GM21737 (cell line): ENCODE measurements around the gene RAE1.

Experiments used
- ATAC-seq: cut with Tn5 transposase; IDR thresholded peaks from one replicate; pipeline ENCODE4 v1.9.1; 2021; ENCODE audit warnings: mild to moderate bottlenecking, moderate library complexity; ENCODE audit not compliant: unreplicated experiment

The RAE1 gene, protein sequence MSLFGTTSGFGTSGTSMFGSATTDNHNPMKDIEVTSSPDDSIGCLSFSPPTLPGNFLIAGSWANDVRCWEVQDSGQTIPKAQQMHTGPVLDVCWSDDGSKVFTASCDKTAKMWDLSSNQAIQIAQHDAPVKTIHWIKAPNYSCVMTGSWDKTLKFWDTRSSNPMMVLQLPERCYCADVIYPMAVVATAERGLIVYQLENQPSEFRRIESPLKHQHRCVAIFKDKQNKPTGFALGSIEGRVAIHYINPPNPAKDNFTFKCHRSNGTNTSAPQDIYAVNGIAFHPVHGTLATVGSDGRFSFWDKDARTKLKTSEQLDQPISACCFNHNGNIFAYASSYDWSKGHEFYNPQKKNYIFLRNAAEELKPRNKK

DNA sequence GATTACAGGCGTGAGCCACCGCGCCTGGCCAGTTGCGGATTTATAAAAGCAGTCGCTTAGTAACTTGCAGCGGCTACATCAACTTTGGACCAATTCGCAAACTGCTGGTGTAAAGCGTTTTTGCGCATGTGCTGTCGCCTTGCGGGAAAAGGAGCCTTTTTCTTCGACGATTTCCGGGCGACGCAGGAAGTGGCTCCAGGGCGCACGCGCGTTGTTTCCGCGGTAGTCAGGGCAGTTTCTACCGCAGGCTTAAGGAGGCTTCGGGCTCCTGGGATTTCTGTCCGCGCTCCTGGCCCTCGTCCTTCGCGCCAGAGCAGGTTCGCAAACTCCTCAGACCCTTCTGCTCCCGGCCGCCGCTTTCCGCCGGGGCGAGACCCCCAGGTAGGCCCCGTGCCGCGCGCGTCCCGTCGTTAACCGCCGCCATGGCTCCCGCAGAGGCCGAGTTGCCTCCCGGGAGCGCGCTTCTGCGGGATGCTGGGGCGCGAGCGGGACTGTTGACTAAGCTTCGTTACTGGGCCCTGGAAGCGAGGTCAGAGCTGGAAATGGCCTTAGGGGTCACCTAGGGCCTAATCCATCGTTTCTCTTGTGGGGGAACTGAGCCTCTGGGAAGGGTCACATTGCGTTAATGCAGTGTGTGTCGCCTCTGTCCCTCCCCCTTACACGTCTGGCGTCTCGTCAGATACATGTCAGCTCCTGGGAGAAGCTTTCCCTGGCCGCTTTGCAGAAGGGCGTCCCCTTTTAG lies at the start of gene RAE1:
RAE1 (plus strand) TSS at position 214 of the 742 bp plus-strand sequence. CDS start 2,784 bp downstream, outside the sequence.
- ATAC-seq, result peak; percentile 67

DNA sequence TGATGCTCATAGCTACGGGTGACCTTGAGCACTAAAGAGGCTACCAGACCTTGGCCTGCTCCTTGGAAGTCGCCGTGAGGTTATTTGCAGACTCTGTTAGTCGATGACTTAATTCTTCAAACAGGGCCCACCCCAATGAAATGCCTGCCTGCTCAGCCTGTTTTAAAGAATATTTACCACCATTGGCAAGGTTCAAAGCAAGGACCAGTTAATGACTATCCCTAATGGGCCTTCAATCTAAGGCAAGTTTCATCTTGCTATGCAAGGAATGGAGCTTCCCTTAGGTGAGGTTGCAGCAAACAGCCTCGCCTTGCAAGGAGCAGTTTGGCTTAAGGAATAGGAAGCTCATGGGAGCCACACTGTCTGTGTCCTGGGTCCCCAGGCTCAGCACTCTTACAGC lies 44.3 kb upstream of the RAE1 start:
- ATAC-seq, result no peak

DNA sequence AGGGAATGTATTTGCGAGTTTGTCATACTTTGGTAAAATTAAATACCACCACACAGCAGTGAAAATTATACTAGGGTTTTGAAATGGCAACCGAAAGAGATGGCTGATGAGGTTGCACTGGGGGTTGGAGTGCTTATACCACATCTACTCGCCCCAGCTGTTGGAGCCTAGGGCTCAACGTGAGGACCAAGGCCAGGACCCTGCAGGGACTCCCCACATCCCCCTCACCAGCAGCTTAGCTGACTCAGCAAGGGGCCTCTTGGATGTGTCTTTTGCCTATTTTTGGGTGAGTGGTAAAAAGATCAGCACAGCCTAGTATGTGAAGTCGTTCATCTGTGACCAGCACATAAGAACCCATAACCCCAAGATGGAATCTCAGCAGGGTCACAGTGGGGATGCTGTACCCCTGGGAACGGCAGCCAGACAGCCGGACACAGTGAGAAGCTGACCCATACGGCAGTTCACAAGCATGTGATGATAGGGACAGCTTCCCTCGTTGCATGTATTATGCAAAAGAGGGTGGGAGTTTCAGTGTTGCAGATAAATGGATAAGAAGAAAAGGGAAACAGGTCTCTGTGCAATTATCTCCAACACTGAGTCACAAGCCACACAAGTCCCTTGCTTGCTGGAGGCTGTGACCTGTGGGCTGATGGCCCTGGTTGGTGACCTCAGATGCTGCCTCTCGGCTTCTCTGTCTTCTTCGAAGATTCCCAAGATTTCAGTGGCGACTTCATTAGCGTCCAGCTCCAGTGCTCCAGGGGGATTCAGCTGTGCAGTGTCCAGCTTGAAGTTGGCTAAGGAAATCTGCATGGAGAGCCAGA lies 42.4 kb upstream of the RAE1 start:
- no peak for ATAC-seq

DNA sequence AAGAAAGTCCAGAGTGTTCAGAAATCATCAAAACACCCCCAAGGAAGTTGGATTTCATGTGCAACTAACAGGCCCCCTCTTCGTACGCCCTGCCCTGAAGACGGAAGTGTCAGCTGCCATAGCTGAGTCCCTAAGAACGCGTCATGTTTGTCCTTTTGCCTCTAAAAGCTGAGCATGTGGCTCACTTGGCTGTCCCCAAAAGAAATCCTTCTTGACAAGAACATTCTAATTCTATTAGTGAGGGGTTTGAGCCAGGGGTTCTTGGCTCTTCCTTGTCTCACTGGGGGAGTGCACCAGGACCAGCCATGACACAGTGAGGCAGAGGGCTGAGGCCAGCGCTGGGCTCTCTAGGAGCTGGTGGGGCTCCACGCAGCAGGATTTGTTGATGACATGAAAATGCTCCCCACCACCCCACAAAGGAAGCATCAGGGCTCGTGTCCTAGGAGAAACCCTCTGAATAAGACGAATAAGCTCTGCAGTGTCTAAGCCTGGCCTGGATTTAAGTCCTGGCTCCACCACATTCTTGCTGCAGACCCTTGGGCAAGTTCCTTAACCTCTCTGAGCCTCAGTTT lies 41.4 kb upstream of the RAE1 start:
- no peak for ATAC-seq

DNA sequence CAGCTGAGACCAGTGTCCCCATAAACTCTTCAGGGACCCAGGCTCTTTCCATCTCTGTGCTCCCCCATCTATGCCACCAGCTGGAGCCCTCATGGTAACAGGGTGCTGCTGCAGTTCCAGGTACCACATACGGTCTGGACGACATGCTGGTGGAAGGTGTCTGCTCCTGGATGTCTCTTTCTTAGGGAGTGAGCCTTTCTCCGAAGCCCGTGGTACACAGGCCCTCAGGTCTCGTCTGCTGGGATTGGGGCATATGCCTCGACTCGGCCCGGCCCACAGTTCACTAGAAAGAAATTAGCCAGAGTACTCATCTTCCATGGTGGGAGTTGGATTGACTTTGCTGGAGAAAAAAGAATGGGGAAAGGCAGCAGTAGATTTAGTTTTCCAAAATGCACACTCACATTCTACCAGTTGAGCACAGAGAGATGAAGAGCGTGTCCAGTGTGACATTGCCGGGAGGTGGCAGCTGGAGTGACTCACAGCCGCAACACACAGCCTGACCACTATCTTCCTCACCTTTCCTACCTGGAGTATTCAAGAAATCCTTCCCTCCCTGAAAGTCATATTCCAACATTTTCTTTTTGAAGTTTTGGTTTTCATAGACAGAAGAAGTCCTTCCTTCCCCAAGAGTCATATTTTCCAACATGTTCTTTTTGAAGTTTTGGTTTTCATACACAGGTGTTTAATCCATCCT lies 40.1 kb upstream of the RAE1 start:
- no peak for ATAC-seq

DNA sequence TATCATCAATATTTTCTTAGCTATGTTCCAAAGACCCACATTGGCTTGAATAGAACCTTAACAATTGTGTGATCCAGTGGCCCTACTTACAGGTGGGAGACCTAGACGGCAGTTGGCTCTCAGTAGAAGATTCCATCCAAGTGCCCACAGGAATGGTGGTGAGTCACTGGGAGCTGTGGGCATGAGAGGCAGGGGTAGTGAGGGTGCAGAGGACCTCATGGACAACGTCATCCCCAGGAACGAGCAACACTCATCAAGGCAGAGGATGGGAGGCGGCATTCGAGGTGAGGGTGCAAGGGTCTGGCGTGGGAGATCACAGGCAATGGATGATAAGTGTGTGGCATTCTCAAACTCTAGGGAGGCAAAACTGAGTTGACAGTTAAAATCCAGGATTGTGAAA lies 38.9 kb upstream of the RAE1 start:
- ATAC-seq, result no peak

GRCh38 chr20:57313230-57313629 lies 37.8 kb upstream of the RAE1 start:
- ATAC-seq, result no peak

DNA sequence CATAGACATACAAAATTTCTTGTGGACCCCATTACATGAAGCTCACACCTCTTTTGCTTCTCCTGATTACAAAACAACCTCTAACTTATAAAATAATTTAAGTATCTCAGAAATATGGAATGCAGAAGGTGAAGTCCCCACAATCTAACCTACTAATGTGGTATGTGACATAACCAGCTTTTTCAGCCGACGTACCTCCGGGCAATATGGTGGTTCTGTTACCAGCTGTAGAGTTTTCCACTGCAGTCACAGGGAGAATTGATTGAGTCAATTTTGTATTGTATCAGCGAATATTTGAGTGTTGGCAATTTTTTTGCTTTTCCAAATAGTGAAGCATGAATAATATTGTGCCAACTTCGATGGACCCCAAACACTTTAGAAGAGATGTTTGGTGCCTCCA lies 37.1 kb upstream of the RAE1 start:
- no peak for ATAC-seq

- ATAC-seq, result no peak
Measured at GRCh38 chr20:57315083-57315975, 35.7 kb upstream of the RAE1 start.

DNA sequence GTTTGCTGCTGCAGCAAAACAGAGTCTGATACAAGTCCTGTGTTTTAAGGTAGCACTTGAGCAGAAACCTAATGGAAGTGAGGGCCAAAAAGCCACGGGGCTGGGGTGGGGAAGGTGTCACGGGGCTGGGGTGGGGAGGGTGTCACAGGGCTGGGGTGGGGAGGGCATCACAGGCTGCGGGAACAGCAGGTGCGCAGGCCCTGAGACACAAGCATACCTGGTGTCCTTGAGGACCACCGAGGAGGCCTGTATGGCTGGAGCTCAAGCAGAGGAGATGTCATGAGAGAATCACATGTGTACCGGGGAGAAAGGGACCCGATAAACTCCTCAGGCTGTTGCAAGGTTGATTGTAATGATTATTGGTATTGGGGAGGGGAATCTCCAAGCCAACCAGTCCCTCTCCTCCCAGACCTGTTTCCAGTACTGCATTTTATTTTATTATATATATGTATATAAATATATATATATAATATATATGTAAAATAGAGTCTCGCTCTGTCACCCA lies 35.0 kb upstream of the RAE1 start:
- no peak for ATAC-seq

DNA sequence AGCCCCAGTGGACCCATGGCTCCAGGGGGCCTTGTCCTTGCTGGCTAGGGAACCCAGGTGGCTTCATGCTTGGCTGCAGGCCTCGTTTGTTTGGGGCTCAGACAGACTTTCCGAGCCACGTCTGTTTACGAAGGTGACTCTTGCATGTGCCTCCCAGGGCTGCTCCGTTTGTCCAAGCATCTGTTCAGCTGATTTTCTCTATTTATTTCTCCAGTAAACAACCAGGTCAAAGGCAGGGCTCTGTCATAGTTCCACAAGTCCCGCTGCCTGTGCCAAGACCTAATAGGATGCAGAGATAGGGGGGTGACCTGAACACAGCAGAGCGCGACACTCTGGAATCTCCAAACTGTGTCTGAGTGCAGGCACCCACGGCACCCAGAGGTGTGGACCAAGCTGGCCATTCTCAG lies 34.3 kb upstream of the RAE1 start:
- ATAC-seq, result no peak

DNA sequence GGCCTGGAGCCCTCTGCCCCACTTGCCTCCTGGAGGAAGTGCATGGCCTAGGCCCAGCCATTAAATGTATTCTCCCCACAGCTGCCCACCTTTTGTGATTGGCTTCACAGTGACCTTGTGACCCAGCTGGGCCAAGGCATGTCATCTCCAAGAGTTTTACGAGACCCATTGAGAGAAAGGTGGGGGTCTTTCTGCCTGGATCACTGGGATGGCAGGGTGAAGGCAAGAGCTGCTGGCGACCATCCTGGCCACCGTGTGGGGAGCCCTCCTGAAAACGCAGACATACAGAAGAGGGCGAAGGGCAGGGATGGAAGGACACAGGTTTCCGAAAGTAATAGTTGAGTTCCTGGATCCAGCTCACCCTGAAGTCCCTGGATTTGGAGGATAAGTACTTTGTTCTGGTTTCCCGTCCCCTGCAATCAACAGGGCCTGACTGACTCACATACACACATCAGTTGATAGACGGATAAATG lies 33.7 kb upstream of the RAE1 start:
- no peak for ATAC-seq

- no peak for ATAC-seq
Measured at GRCh38 chr20:57317789-57318371, 33.2 kb upstream of the RAE1 start.

DNA sequence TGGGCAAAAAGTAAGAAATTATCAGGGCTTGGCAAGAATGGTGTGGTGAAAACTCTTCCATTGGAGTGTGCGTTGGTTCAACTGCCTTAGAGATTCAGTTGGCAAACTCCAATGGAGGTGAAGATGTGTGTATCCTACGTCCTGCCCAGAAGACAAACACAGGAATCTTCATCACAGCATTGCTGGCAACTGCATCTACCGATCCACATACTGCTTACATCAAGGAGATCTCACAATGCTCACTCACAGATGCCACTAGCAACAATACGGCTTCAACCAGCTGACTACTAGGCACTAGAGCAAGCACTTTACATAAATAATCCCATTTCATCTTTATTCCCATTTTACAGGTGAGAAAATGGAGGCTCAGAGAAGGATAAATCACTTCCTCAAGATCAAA lies 31.5 kb upstream of the RAE1 start:
- ATAC-seq, result no peak

DNA sequence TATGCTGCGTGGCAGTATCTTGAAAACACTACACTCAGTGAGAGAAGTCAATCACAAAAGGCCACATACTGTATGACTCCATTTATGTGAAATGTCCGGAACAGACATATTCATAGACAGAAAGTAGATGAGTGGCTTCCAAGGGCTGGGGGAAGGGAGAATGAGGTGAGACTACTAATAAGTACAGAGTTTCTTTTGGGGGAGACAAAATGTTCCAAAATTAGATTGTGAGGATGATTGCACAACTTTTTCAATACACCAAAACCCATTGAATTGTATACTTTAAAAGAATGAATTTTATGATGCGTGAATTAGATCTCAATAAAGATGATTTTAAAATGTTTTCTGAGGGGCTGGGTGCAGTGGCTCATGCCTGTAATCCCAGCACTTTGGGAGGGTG lies 30.7 kb upstream of the RAE1 start:
- ATAC-seq, result no peak

DNA sequence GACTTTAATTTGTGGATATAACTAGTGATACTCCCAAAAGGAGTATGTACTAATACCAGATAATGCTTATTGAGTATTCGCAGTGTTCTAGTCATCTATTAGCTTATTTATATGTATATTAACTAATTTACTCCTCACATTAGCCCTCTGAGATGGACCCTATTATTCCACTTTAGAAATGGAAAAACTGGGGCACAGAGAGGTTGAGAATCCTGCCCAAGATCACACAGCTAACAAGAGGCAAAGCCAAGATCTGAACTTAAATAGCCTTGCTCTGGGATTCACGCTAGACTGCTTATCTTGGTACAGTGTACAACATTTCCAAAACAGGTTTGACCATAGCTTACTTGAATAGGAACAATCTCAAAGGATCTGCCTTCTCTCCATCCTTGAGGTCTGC lies 29.9 kb upstream of the RAE1 start:
- ATAC-seq, result no peak

- no peak for ATAC-seq
Measured at GRCh38 chr20:57322476-57322875, 28.6 kb upstream of the RAE1 start.

DNA sequence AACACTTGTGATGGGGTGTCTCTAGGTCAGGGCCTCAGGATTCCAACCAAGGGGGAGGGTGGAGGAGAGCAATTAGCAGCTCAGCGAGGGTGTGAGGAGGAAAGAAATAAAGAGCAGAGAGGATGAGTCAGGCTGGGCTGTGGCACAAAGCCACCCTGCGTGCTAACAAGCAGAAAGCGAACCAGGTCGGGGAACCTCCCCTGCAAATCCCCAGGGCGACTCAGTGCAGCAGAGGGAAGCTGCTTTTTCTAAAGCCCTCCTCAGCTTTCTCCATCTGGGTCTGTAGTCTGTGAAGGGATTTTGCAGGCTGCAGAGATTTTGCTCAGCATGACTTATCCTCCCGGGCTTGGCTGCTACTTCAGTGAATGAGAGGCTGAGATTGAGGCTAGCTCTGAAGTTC lies 28.0 kb upstream of the RAE1 start:
- no peak for ATAC-seq
